Caco-2 (cell line): Measurements from ENCODE around the gene CGB8. TPM values are rescaled to one million over a fixed set of nuclear protein-coding genes. Genes with fewer than 3 reads are reported as not detected.

Experiments
- BruUV-seq: library from RNA; stranded (reverse); fragments of 400-500 nt; replicated peaks from 2 replicates; lab custom pipeline; 2021; lab: Mats Ljungman, UMichigan
- CTCF ChIA-PET: fragments of 300-600 bp; sonication (Branson Sonifier 250); formaldehyde crosslinking; loops from one replicate; lab custom pipeline; 2022; ENCODE audit warnings: antibody characterized with exemption; lab: Charles Lee
- POLR2A ChIA-PET: fragments of 300-600 bp; sonication (Branson Sonifier 250); formaldehyde crosslinking; loops from one replicate; lab custom pipeline; 2022; ENCODE audit warnings: antibody characterized with exemption; lab: Charles Lee
- DNase-seq, 2 experiments: peaks; one replicate each; pipeline versions ENCODE4 v3.0.0 to v3.0.0-alpha.2; 2020 to 2022
- H3K27me3 ChIP-seq: replicated peaks from 2 replicates; pipeline ENCODE4 v1.6.0; 2011; ENCODE audit warnings: low read length; ENCODE audit not compliant: control insufficient read depth, insufficient read depth
- H3K36me3 ChIP-seq: 2 replicates; pipeline ENCODE4 v1.5.1; 2011; ENCODE audit warnings: low read length; ENCODE audit not compliant: control insufficient read depth, insufficient read depth
- H3K4me1 ChIP-seq: fragments of 250-450 bp; sonication (Bioruptor Pico); 2 replicates; pipeline ENCODE4 v1.5.1; 2020; ENCODE audit warnings: mild to moderate bottlenecking
- H3K4me3 ChIP-seq: 2 replicates; pipeline ENCODE4 v1.5.1; 2011; ENCODE audit warnings: low read depth, mild to moderate bottlenecking, control low read depth, low read length
- H3K9me3 ChIP-seq: fragments of 250-450 bp; sonication (Bioruptor Pico); 2 replicates; pipeline ENCODE4 v1.5.1; 2020; ENCODE audit warnings: mild to moderate bottlenecking, moderate library complexity
- H3K27ac Mint-ChIP-seq: one replicate; pipeline ENCODE4 v1.8.0; 2022; ENCODE audit warnings: mixed read lengths; ENCODE audit not compliant: unreplicated experiment
- H3K27me3 Mint-ChIP-seq: one replicate; pipeline ENCODE4 v1.8.0; 2022; ENCODE audit warnings: mixed read lengths; ENCODE audit not compliant: insufficient read depth, unreplicated experiment
- H3K36me3 Mint-ChIP-seq: one replicate; pipeline ENCODE4 v1.8.0; 2022; ENCODE audit warnings: mild to moderate bottlenecking, mixed read lengths; ENCODE audit not compliant: insufficient read depth, unreplicated experiment
- H3K4me1 Mint-ChIP-seq: one replicate; pipeline ENCODE4 v1.8.0; 2022; ENCODE audit warnings: low read depth, mixed read lengths; ENCODE audit not compliant: unreplicated experiment
- H3K4me3 Mint-ChIP-seq: one replicate; pipeline ENCODE4 v1.8.0; 2022; ENCODE audit warnings: mild to moderate bottlenecking, moderate library complexity, mixed read lengths; ENCODE audit not compliant: unreplicated experiment
- H3K9me3 Mint-ChIP-seq: one replicate; pipeline ENCODE4 v1.8.0; 2022; ENCODE audit warnings: mixed read lengths; ENCODE audit not compliant: unreplicated experiment
- CTCF ChIP-seq, 2 experiments: fragments of 200-600 bp in 1 of 2; IDR thresholded peaks; 1 replicate in 1 of 2; 2 replicates in 1 of 2; pipeline versions ENCODE4 v1.5.1 to v1.8.0; 2011 to 2022; ENCODE audit warnings: antibody characterized with exemption in 1 of 2, control low read depth in 1 of 2, inconsistent platforms in 1 of 2, low read depth in 1 of 2, low read length in 1 of 2, mild to moderate bottlenecking in 1 of 2, moderate library complexity in 1 of 2; ENCODE audit not compliant: insufficient read depth in 1 of 2, severe bottlenecking in 1 of 2, unreplicated experiment in 1 of 2
- intact Hi-C: fragments of 100-400 bp; cut with micrococcal nuclease; formaldehyde crosslinking; loops from one replicate; pipeline ENCODE4 v1.10.0; 2022; ENCODE audit not compliant: unreplicated experiment
- total RNA-seq: library from RNA; stranded (reverse); gene quantifications from 2 replicates; pipeline ENCODE4 v1.2.3, GENCODE V29; 2022

Gene CGB8
- total RNA-seq, 1 experiment from 2014 or later: not detected

- H3K36me3 ChIP-seq: no peaks in the 10 kb centered on the region
- Mint-ChIP-seq H3K27me3 (no peaks in the 10 kb centered on the region), H3K27ac (no peak overlapping the region), H3K4me1 (peaks cover 21% of the 10 kb centered on the region), H3K9me3 (no peaks in the 10 kb centered on the region), H3K36me3 (peaks cover 15% of the 10 kb centered on the region), H3K4me3 (peak overlapping the region; percentile 79)
- no peak overlapping the region for H3K4me3 ChIP-seq
- no peak for DNase-seq
- 0 out of 2 replicates have a peak, but pooled peaks cover 9% of the 10 kb centered on the region for H3K4me1 ChIP-seq
- ChIA-PET CTCF (interaction anchor here (1.3 to 4.0 kb wide), 3 partner anchors 29 to 52 kb away, joined by 4 to 51 read pairs (median 10); partner anchors contain the start of genes GYS1, NTF4 and RUVBL2), POLR2A (no interaction called here)
- no peaks in the 10 kb centered on the region; the same call in 1 of the 2 replicates for H3K27me3 ChIP-seq
- intact Hi-C loops: no loop called here
- no TSS peak for BruUV-seq
- no peaks in the 10 kb centered on the region for H3K9me3 ChIP-seq
- no peak for TF ChIP-seq CTCF (IDR thresholded peaks at IDR 0.05; ENCODE audit: insufficient read depth in 1 of 2, low read depth in 1 of 2, low read length in 1 of 2, severe bottlenecking in 1 of 2, unreplicated experiment in 1 of 2)
Observed at GRCh38 chr19:49020931-49021895, 27.7 kb downstream of the CGB8 start.

- no TSS peak for BruUV-seq
- no peaks in the 10 kb centered on the region for H3K27me3 Mint-ChIP-seq
- H3K9me3 Mint-ChIP-seq: no peaks in the 10 kb centered on the region
- H3K36me3 ChIP-seq: no peaks in the 10 kb centered on the region
- TF ChIP-seq CTCF (IDR thresholded peaks at IDR 0.05; ENCODE audit: insufficient read depth in 1 of 2, low read depth in 1 of 2, low read length in 1 of 2, severe bottlenecking in 1 of 2, unreplicated experiment in 1 of 2): no peak
- DNase-seq: no peak
- POLR2A ChIA-PET: no interaction called here
- H3K4me3 Mint-ChIP-seq: peak overlapping the region; percentile 79
- 0 out of 2 replicates have a peak, but pooled peaks cover 9% of the 10 kb centered on the region for H3K4me1 ChIP-seq
- H3K4me1 Mint-ChIP-seq: peaks cover 21% of the 10 kb centered on the region
- intact Hi-C loops: no loop called here
- H3K4me3 ChIP-seq: no peak overlapping the region
- CTCF ChIA-PET: interaction anchor here (1.2 to 4.0 kb wide), 5 partner anchors 21 to 86 kb away, joined by 4 to 51 read pairs (median 10); partner anchors contain the start of genes GYS1, NTF4 and RUVBL2
- no peaks in the 10 kb centered on the region; the same call in 1 of the 2 replicates for H3K27me3 ChIP-seq
- no peak overlapping the region for H3K27ac Mint-ChIP-seq
- no peaks in the 10 kb centered on the region for H3K9me3 ChIP-seq
- peaks cover 23% of the 10 kb centered on the region for H3K36me3 Mint-ChIP-seq
Observed at GRCh38 chr19:49020342-49020741, 28.6 kb downstream of the CGB8 start.
